ENCODE results near the gene MAP2K7.
"Not testable (repeated sequence)": the region's sequence is repeated elsewhere in the genome, so short reads cannot be mapped to it uniquely, and the experiment has no call there.

Gene MAP2K7

DNA sequence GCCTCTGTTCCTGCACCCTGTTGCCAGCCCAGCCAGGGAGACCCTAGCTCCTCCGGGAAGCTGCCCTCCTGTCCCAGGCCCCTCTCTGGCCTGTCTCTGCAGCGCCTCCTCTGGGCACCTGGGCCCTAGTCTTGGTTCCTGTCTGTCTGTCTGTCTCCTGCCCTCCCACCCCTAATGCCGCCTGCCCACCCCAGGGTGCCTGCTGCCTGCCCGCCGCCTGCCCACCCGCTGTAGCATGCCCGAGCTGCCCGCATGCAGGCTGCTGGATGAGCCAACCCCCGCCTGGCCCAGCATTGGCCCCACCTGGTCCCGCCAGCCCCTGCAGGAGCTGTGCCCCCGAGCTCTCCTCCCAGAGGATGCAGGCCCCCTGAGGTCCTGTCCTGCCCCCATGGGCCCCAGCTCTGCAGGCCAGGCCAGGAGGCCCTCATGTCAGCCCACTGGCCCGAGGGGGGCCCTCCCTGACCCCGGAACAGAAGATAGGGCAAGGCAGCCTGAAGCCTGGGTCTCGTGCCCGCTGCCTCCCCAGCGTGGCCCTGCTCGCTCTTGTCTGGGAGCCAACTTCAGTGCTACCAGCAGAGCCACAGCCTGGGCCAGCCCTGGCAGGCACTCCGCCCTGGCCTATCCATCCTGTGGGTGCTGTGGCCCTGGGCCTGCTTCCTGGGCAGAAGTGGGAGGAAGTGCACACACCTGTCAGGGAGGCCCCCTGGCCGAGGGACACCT, 5.2 kb downstream of the MAP2K7 start:
- no peak for DNase-seq

DNA sequence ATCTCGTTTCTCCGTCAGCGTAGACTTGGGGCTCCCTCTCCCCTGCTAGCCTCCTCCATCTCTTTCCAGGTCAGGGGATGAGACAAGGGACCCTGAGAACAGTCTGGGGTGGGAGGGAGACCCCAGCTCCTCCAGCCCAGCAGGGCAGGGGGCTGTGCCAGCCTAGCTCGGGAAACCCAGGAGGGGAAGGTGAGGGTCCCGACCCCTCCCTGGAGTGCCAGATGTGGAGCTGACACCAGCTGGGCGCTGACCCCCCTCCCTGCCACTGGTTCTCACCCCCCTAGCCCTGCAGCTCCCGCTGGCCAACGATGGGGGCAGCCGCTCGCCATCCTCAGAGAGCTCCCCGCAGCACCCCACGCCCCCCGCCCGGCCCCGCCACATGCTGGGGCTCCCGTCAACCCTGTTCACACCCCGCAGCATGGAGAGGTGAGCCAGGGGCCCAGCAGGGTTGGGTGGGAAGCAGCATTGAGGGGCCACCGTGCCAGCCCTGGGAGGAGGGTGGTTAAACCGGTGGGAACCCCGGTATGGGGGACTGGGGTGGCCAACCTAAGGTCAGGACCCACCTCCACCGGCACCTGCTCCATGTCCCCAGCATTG, 5.9 kb downstream of the MAP2K7 start:
- DNase-seq = no peak

DNA sequence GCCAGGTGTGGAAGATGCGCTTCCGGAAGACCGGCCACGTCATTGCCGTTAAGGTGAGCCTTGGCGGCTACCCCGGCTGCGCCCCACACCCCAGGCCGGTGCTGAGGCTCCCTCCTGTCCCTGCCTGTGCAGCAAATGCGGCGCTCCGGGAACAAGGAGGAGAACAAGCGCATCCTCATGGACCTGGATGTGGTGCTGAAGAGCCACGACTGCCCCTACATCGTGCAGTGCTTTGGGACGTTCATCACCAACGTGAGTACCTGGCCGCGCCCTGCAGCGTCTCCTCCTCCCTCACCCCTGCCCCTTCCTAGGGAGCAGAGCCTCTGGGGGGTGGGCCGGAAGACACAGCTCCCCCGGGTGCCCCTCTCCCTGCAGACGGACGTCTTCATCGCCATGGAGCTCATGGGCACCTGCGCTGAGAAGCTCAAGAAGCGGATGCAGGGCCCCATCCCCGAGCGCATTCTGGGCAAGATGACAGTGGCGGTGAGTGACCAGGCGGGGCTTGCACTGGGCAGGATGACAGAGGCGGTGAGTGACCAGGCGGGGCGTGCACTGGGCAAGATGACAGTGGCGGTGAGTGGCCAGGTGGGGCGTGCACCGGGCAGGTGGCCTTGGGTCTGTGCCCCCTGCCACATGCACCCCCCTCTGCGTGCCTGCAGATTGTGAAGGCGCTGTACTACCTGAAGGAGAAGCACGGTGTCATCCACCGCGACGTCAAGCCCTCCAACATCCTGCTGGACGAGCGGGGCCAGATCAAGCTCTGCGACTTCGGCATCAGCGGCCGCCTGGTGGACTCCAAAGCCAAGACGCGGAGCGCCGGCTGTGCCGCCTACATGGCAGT, 6.9 kb downstream of the MAP2K7 start:
- DNase-seq = no peak

DNA sequence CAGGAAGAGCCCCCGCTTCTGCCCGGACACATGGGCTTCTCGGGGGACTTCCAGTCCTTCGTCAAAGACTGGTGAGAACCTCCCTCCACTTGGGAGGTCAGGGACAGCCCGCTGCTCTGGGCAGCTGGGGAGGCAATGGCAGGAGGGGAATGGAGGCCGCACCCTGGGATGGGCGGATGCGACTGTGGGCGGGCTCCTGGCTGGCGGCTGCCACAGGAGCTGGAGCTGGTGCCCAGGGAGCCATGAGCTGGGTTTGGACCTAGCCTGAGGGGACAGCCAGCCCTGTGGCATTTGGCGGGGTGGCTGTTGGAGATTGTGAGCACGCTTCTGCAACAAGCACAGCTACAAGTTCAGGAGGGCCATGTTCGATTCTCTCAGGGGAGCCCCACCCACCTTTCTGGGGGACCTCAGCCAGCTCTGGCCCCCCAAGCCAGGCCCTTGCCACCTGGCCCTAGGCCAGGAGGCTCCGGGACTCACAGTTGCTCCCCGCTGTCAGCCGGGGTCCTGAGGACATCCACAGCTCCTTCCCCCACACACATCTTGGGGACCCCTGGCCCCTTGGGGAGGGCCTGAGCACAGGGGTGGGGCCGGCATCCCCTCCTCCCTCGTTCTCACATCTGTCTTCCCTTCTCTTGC, 7.9 kb downstream of the MAP2K7 start:
- no peak for DNase-seq

DNA sequence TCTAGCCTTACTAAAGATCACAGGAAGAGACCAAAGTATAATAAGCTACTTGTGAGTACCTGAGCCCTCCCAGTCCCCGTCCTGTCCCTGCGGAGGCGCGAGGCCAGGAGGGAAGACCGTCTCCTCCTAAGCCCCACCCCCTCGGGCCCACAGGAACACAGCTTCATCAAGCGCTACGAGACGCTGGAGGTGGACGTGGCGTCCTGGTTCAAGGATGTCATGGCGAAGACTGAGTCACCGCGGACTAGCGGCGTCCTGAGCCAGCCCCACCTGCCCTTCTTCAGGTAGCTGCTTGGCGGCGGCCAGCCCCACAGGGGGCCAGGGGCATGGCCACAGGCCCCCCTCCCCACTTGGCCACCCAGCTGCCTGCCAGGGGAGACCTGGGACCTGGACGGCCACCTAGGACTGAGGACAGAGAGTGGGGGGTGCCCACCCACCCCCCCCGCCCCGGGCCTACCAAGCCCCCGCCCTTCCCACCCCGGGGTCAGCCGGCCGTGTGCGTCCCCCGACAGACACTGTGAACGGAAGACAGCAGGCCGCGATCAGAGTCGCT, 8.5 kb downstream of the MAP2K7 start:
- no peak for DNase-seq

DNA sequence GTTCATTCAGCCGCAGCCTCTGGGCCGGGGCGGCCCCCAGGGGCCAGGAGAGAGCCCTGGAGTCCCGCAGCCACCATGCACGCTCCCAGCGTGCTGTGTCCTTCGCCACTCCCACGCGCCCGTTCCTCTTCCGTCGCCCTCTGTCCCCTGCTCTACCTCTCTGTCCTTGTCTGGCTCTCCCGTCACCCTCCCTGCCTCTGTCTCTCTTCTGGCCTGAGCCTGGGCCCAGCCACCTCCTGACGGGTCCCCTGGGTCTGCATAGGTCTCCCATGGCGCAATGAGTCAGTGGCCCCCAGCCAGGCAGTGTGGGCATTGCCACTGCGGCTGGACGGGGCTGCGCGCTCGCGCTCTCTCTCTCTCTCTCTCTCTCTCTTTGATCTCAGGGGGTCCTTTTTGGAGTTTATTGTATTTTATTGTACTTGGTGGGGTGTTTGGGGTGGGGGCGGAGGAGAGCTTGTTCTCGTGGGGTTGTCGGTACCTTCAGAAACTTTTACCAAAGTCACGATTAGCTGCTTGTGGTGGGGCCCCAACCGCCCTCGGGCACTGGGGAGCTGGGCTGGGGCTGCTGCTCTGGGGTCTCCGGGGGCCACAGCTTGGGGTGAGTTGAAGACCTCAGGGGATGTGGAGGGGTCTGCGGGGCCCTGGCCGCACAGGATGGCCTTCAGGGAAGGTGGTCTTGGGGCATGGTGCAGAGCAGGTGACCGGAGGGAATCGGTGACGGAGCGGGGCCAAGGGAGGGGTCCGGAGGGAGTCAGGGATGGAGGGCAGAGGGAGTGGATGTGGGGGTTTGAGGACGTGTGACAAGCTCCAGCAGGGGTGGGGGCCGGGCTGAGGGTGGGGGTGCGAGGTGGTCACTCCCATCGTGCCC, 9.3 kb downstream of the MAP2K7 start:
- no peak for DNase-seq

DNA sequence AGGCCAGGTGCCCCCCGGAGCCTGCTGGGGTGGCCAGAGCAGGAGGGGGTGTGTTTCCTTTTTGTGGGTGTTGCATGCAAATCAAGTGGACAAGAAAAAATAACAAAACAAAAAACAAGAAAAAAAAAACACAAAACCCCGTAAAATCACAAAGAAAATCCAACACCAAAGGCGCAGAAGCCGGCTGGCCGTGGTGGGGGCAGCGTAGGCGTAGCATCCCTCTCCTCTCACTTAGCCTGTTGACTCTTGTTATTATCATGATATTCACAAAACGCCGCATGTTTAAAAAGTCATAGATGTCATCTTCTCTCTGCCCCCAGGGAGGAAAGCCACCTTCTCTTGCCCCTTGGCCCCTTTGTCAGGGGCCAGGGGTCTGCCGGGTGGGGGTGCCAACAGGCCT, 10.0 kb downstream of the MAP2K7 start:
- no peak for DNase-seq

DNA sequence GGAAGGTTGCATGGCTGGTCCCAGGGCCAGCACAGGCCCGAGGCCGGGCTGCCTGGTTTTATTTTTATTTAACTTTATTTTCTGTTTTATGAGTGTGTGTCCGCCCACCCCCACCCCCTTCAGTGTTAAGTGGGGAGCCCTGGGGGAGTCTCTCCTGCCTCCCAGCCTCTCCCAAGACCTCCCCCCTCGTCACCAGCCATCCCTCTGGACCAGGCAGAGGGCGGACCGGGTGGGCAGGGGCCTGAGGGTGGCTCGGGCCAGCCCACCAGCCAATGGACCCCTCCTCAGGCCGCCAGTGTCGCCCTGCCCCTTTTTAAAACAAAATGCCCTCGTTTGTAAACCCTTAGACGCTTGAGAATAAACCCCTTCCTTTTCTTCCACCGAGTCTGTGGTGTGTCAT, 10.4 kb downstream of the MAP2K7 start:
- DNase-seq = no peak

DNA sequence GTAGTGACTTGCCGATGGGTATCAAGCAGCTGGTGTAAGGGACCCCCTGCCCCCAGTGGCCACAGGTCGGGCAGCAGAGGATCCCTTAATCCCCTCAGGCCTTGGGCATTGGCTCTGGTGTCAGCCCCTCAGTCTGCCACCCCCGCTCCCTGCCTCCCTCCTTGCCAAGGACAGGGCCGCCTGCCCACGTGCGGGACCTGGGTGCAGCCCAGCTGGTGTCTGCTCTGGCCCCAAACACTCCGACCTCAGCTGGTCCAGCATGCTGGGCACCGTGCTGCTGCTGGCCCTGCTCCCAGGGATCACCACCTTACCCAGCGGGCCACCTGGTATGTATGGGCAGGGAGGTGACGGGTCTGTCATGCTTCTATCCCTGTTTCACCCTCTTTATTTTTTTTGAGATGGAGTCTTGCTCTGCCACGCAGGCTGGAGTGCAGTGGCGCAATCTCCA, 10.9 kb downstream of the MAP2K7 start, which contains the start of gene TGFBR3L:
TSS of gene TGFBR3L (plus strand) at position 233 of the 448 bp plus-strand sequence.
- DNase-seq = peak; percentile 20

DNA sequence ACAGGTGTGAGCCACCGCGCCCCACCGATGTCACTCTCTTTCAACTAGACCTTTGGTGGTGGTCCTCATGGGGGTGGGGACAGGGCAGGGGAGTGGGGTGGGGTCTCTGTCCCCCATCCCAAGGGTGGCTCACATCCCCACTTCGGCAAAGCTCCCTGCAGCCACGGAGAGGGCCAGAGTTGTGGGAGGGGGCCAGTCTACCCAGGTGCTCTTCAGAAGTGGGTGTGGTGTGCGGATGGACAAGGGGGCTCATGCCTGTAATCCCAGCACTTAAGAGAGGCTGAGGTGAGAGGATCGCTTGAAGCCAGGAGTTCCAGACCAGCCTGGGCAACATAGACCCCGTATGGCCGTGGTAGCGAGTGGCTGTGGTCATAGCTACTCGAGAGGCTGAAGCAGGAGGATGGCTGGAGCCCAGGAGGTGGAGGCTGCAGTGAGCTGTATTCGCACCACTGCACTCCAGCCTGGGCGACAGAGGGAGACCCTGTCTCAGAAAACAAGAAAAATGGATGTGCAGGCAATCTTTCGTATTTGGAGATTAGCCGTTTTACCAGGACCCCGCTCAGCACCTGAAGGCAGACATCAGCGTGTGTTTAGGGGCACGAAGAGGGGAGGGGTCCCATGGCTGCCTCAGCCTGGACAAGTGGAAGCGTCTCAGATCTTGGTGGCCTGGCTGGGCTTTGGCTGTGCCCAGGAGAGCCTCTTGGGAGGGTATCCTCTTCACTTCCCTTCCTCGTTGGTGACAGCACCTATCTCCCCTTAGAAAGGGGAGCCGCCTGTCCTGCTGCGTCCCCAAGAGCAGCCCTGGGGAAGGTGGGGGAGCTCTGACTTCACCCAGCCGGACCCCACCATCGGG, 11.8 kb downstream of the MAP2K7 start:
- no peak for DNase-seq

DNA sequence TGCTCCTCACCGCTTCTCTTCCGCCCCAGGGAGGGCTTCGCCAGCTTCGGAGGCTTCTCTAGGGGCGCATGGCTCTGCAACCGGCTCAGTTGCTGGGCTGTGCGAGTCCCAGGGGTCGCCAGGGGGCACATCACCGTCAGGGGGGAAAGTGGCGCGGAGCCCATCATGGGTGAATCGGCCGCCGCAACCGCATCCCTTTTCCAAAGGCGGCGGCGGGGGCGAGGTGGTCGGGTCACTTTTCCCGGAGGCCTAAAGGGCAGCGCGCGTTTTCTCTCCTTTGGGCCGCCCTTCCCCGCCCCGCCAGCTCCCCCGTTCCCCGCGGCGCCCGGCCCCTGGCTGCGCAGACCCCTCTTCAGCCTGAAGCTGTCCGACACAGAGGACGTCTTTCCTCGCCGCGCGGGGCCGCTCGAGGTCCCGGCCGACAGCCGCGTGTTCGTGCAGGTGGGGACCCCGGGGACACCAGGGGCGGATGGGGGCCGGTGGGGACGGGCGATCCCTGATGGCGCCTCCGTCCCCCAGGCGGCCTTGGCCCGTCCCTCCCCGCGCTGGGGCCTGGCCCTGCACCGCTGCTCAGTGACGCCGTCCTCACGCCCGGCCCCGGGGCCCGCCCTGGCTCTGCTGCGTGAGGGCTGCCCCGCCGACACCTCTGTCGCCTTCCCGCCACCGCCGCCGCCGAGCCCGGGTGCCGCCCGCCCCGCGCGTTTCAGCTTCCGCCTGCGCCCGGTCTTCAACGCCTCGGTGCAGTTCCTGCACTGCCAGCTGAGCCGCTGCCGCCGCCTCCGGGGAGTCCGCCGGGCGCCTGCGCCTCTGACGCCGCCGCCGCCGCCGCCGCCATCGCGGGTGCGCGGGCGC, 12.7 kb downstream of the MAP2K7 start:
- DNase-seq = no peak

DNA sequence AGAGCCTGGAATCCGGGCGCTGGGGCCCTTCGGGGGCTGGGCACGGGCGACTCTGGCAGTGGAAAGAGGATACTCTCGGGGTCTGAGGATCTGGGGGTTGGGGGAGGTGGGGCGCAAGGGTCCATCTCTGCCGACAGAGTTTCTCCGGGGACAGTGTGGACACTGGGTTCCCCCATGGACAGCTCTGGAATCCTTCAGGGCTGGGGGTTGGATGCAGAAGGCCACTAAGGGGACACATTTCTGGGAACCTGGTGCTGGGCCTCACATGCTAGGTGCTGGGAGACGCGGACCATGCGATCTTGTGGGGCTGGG, 13.2 kb downstream of the MAP2K7 start:
- DNase-seq = no peak

DNA sequence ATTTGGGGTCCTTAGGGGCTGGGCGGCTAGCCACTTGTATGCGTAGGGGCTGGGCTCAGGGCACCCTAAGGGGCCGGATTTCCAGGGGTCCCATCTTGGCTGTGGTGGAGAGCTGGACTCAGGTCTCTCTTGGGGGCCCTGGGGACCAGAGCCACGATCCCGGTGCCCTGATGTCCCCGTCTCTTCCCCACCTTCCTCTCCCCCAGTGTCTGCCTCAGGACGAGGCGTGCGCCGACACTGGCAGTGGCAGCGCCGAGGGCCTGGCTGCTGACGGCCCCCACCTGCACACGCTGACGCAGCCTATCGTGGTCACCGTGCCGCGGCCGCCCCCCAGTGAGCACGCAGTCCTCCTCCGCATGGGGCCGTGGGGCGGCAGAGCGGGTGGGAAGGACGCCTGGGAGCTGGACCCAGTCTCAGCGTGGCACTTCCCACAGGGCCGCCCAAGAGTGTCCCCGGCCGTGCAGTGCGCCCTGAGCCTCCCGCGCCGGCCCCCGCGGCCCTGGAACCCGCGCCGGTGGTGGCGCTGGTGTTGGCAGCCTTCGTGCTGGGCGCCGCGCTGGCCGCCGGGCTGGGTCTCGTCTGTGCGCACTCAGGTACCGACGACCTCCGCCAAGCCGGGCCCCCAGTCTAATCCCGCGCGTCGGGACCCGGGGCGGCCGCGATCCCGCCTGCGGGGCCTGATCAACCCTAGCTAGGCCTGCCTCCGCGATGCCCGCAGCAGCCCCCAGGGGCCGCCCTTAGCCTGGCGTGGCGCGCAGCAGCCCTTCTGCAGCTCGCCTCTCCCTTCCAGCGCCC, 13.8 kb downstream of the MAP2K7 start:
- peak; percentile 70 for DNase-seq

DNA sequence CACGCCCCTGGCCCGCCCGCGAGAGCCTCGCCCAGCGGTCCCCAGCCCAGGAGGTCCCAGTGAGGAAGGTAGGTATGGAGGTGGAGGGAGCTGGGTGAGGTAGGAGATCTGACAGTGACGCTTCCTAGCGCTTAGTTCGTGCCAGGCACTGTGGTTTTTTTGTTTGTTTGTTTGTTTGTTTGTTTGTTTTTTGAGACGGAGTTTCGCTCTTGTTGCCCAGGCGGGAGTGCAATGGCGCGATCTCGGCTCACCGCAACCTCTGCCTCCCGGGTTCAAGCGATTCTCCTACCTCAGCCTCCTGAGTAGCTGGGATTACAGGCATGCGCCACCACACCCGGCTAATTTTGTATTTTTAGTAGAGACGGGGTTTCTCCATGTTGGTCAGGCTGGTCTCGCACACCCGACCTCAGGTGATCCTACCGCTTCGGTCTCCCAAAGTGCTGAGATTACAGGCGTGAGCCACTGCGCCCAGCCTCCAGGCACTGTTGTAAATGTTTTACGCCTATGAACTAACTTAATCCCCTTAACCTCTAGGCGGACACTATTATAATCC, 14.5 kb downstream of the MAP2K7 start:
- DNase-seq = not testable (repeated sequence)

DNA sequence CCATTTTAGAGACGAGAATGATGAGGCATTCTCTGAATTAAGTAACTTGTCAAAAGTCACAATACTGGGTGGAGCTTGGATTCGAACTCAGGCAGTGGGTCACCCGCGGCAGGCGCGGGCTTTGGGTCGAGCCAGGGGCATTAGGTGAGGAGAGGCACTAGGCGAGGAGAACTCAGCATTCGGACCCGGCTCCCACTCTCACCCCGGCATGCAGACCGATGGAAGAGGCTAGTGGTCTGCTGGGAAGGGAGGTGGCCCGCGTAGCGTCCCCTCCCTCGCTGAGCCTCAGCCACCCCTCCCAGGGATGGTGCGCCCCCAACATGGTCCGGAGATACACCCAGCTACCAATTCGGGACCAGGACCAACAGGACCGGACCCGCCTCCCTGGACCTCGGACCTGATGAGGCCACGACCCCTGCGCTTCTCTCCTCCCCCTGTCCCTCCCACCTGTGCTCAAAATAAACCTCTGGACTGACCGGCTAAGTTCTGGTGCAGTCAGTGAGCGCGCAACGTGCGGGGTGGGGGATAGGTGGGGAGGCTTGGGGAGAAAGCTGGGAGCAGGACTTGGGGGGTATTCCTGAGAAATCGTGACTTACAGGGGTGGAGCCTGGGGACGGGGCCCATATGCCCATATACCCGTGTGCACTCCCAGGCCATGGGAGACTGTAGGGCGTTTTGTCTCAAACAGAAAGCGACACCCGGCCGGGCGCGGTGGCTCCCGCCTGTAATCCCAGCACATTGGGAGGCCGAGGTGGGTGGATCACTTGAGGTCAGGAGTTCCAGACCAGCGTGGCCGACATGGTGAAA, 15.1 kb downstream of the MAP2K7 start:
- no peak for DNase-seq

DNA sequence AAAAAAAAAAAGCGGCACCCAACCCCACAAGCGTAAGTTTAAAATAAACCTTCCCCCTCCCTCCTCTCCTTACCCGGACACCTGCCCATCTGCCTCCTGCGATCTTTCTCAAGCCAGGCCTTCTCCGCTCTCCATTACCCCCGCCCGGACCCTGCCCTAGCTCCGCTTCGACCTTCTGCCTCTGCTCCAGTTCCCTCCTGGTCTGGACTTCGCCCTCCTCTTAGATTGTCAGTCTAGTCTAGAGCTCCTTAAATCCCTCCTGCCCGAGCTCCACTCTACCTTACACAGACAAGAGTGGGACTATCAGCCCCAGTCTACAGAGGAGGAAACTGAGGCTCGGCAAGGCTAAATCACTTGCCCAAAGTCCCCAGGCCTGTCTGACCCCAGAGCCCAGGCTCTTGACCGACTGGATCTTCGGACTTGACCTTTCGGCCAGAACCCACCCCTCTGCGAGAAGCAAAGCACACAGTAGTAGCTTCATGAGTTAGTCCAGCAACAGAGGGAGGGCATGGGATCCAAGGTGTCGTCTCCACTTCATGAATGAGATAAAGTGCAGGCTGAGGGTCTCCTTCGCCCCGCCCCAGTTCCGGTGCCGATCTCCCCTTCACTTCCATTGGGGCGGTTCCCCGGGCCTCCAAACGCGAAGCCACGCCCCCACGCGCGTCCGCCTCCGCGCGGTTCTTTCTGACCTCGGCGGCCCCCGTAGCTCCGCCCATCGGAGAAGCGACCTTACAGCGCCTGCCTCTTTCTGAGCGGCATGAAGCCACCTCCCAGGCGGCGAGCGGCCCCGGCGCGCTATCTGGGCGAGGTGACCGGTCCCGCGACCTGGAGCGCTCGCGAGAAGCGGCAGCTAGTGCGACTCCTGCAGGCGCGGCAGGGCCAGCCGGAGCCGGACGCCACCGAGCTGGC, 16.2 kb downstream of the MAP2K7 start, which contains the start of gene SNAPC2:
TSS of gene SNAPC2 (plus strand) at position 729 of the 909 bp plus-strand sequence. CDS start at position 758, 29 bp downstream.
- DNase-seq = peak; percentile 95

Data from NCI-H82 (cell line).